Muscle layer of duodenum (tissue), 2 donors: ENCODE data around the gene ATP5PB.

Source experiments
- H3K27ac ChIP-seq: one replicate; pipeline ENCODE4 v1.7.0; 2013; ENCODE audit warnings: mild to moderate bottlenecking, low read length
- H3K27me3 ChIP-seq: one replicate; pipeline ENCODE4 v1.7.0; 2013; ENCODE audit warnings: low read depth, mild to moderate bottlenecking, control low read depth, low read length
- H3K36me3 ChIP-seq, 2 donors: one replicate each; pipeline ENCODE4 v1.7.0; 2013; ENCODE audit warnings: low read length in 2 of 2, control low read depth in 1 of 2, mild to moderate bottlenecking in 1 of 2; ENCODE audit not compliant: insufficient read depth in 2 of 2, control insufficient read depth in 1 of 2
- H3K4me1 ChIP-seq, 2 donors: one replicate each; pipeline ENCODE4 v1.7.0; 2013; ENCODE audit warnings: low read length in 2 of 2, mild to moderate bottlenecking in 2 of 2, control low read depth in 1 of 2, moderate library complexity in 1 of 2; ENCODE audit not compliant: insufficient read depth in 2 of 2, control insufficient read depth in 1 of 2
- H3K4me3 ChIP-seq, 2 donors: one replicate each; pipeline ENCODE4 v1.7.0; 2013; ENCODE audit warnings: low read length in 2 of 2, low read depth in 1 of 2, mild to moderate bottlenecking in 1 of 2
- H3K9me3 ChIP-seq, 2 donors: one replicate each; pipeline ENCODE4 v1.7.0; 2013; ENCODE audit warnings: low read length in 2 of 2, control low read depth in 1 of 2, mild to moderate bottlenecking in 1 of 2; ENCODE audit not compliant: control insufficient read depth in 1 of 2
- donor health status: healthy.

ATP5PB gene, protein sequence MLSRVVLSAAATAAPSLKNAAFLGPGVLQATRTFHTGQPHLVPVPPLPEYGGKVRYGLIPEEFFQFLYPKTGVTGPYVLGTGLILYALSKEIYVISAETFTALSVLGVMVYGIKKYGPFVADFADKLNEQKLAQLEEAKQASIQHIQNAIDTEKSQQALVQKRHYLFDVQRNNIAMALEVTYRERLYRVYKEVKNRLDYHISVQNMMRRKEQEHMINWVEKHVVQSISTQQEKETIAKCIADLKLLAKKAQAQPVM

DNA sequence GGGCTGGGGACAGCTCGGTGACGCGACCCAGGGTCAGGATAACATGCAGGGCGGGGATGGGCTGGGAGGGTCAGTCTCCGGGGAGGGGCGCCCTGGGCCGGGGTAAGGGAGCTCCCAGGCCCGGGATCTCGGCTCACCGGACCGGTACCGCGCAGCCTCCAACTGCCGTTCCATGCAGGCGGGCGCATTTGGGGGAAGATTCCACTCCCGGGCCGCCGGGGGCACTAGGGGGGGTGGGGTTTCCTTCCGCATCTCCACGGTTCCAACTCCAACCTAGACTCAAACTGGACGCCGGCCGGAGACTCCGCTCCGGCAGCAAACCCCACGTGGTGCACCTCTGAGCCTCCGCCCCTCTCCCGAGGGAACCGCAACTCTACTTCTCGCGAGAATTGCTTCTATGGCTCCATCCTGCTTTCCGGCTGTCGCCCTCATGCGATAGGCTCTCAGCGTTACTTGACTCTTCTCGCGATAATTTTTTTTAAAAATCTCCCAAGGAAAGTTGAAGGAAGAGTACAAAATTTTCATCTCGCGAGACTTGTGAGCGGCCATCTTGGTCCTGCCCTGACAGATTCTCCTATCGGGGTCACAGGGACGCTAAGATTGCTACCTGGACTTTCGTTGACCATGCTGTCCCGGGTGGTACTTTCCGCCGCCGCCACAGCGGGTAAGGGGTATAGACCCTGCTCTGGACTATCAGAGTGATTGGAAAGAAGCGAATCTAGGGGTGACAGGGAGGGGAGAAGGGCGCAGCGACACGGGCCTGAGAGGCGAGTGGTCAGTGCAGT, at the start of gene ATP5PB, which contains the start of gene WDR77:
Gene ATP5PB, plus strand, starts transcription at position 547 of the 785 bp plus-strand sequence. Its CDS starts 78 bp downstream, at position 625.
Gene WDR77, minus strand, starts transcription at position 339 of the 785 bp plus-strand sequence. Its CDS starts 87 bp downstream, at position 252.
- Histone ChIP-seq H3K4me3 (peak within 1 kb of the TSS; percentile 98 to 99), H3K9me3 (no peaks in the 10 kb centered on the region), H3K27me3 (no peaks in the 10 kb centered on the region), H3K4me1 (peaks cover 10 to 47% of the 10 kb centered on the region in 2 donors), H3K36me3 (peaks cover 14 to 16% of the 10 kb centered on the region in 2 donors), H3K27ac (peak within 1 kb of the TSS; percentile 98)

- Histone ChIP-seq H3K27me3 (peaks cover 5% of the 10 kb centered on the region), H3K27ac (no peak overlapping the region), H3K4me3 (no peak overlapping the region), H3K9me3 (no peaks in the 10 kb centered on the region), H3K4me1 (no peaks in the 10 kb centered on the region), H3K36me3 (no peaks in the 10 kb centered on the region)
Measured at GRCh38 chr1:111399792-111400610, 49.3 kb upstream of the ATP5PB start.

- Histone ChIP-seq H3K27ac (no peak overlapping the region), H3K36me3 (no peaks in the 10 kb centered on the region), H3K4me1 (peaks cover 0 to 3% of the 10 kb centered on the region in 2 donors)
Measured at GRCh38 chr1:111402083-111402482, 47.2 kb upstream of the ATP5PB start.

DNA sequence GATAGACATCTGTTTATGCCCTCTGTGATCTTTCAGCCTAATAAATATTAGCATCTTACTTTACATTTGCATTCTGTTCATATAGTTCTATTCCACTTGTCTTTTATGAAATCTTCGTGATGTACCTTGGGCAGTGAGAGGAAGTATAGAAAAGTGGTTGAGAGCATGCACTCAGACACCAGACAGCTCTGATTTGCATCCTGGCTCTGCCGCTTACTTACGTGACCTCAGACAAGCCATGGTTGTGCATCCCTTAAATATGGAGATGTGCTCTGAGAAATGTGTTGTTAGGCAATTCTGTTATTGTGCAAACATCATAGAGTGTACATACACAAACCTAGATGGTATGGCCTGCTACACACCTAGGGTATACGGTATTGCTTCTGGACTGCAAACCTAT, 44.7 kb upstream of the ATP5PB start:
- H3K27ac ChIP-seq: no peak overlapping the region
- peaks cover 0 to 3% of the 10 kb centered on the region in 2 donors for H3K4me1 ChIP-seq
- H3K27me3 ChIP-seq: peaks cover 5% of the 10 kb centered on the region
- no peaks in the 10 kb centered on the region for H3K9me3 ChIP-seq
- H3K4me3 ChIP-seq: no peak overlapping the region
- H3K36me3 ChIP-seq: no peaks in the 10 kb centered on the region

More at GRCh38 chr1:111402083-111402482, 47.2 kb upstream of the ATP5PB start:
- Histone ChIP-seq H3K27me3 (peaks cover 5% of the 10 kb centered on the region), H3K4me3 (no peak overlapping the region), H3K9me3 (no peaks in the 10 kb centered on the region)

- Histone ChIP-seq H3K27me3 (peaks cover 5% of the 10 kb centered on the region), H3K4me1 (peaks cover 0 to 3% of the 10 kb centered on the region in 2 donors), H3K9me3 (no peaks in the 10 kb centered on the region), H3K36me3 (no peaks in the 10 kb centered on the region), H3K4me3 (no peak overlapping the region), H3K27ac (no peak overlapping the region)
Measured at GRCh38 chr1:111406321-111406768, 42.9 kb upstream of the ATP5PB start.

GRCh38 chr1:111407301-111407700, 42.0 kb upstream of the ATP5PB start:
- Histone ChIP-seq H3K27ac (no peak overlapping the region), H3K27me3 (peaks cover 4% of the 10 kb centered on the region), H3K9me3 (no peaks in the 10 kb centered on the region), H3K4me1 (peaks cover 0 to 3% of the 10 kb centered on the region in 2 donors), H3K36me3 (no peaks in the 10 kb centered on the region), H3K4me3 (no peak overlapping the region)

DNA sequence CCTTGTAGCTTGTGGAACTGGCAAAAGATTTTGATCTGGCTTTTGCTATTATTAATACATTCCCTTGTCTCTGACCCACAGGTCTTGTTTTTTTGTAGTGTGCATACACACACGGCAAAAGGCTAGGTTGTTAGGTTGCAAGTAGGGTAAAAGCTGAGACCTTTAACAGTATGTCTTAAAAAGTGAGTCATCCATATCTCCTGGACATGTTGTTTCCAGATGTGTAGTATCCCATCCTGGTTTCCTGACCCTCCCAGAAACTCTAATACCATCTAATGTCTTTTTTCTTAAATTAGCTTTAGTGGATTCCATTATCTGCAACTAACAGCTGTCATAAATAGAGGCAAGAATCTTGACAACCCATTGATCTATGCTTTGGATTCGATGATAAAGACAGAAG, 36.4 kb upstream of the ATP5PB start:
- Histone ChIP-seq H3K27ac (no peak overlapping the region), H3K9me3 (no peaks in the 10 kb centered on the region), H3K4me3 (no peak overlapping the region), H3K27me3 (no peaks in the 10 kb centered on the region), H3K36me3 (peaks cover 0 to 8% of the 10 kb centered on the region in 2 donors), H3K4me1 (no peaks in the 10 kb centered on the region)

GRCh38 chr1:111414756-111415155, 34.5 kb upstream of the ATP5PB start:
- H3K9me3 ChIP-seq: no peaks in the 10 kb centered on the region
- no peaks in the 10 kb centered on the region for H3K4me1 ChIP-seq
- no peak overlapping the region for H3K27ac ChIP-seq
- H3K36me3 ChIP-seq: peaks cover 0 to 8% of the 10 kb centered on the region in 2 donors
- no peaks in the 10 kb centered on the region for H3K27me3 ChIP-seq
- H3K4me3 ChIP-seq: no peak overlapping the region

GRCh38 chr1:111415461-111415860, 33.8 kb upstream of the ATP5PB start:
- peaks cover 0 to 8% of the 10 kb centered on the region in 2 donors for H3K36me3 ChIP-seq
- H3K9me3 ChIP-seq: no peaks in the 10 kb centered on the region
- H3K4me3 ChIP-seq: no peak overlapping the region
- no peaks in the 10 kb centered on the region for H3K4me1 ChIP-seq
- H3K27me3 ChIP-seq: no peaks in the 10 kb centered on the region
- no peak overlapping the region for H3K27ac ChIP-seq

DNA sequence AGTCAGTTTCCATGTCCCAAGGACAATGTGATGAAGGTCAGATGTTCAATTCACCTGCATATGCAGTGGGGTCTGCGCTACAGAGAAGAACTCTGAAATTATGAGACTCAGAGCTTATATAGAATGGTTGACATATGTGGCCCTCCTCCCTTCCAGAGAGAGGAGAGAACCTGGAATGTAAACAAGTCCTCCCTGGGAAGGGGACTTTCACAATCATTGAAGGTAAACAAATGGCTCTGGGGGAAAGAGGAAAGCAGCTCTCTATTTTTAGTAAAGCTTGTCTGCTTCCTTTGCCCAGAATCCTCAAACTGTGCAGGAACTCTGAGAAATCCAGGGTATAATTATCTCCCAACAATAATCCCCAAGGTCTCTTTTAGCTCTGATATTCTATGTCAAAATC, 31.5 kb upstream of the ATP5PB start:
- H3K9me3 ChIP-seq: no peaks in the 10 kb centered on the region
- H3K4me3 ChIP-seq: no peak overlapping the region
- no peaks in the 10 kb centered on the region for H3K27me3 ChIP-seq
- H3K4me1 ChIP-seq: no peaks in the 10 kb centered on the region
- H3K36me3 ChIP-seq: peaks cover 0 to 14% of the 10 kb centered on the region in 2 donors
- H3K27ac ChIP-seq: no peak overlapping the region

GRCh38 chr1:111419037-111419436, 30.2 kb upstream of the ATP5PB start:
- no peak overlapping the region for H3K27ac ChIP-seq
- no peaks in the 10 kb centered on the region for H3K9me3 ChIP-seq
- no peak overlapping the region for H3K4me3 ChIP-seq
- no peaks in the 10 kb centered on the region for H3K4me1 ChIP-seq
- peaks cover 0 to 14% of the 10 kb centered on the region in 2 donors for H3K36me3 ChIP-seq
- H3K27me3 ChIP-seq: no peaks in the 10 kb centered on the region
